NB4 (cell line): Measurements from ENCODE around the gene HS3ST2.
A peak's percentile ranks its signal among the peaks of the same experiment; 100 is the strongest.
"Not testable (repeated sequence)": the region's sequence is repeated elsewhere in the genome, so short reads cannot be mapped to it uniquely, and the experiment has no call there.

Experiments
- DNase-seq: peaks from one replicate; pipeline ENCODE4 v3.0.0; 2010; ENCODE audit warnings: low read depth
- H3K4me3 ChIP-seq: one replicate; pipeline ENCODE4 v1.5.1; 2011; ENCODE audit warnings: mild to moderate bottlenecking, low read depth, low read length, moderate library complexity
- CTCF ChIP-seq: IDR thresholded peaks from one replicate; pipeline ENCODE4 v1.5.1; 2012; ENCODE audit warnings: low read depth, low read length
- MAX ChIP-seq: IDR thresholded peaks from 2 replicates; pipeline ENCODE4 v1.6.1; 2011; ENCODE audit warnings: low read depth, low read length
- MYC ChIP-seq: IDR thresholded peaks from 2 replicates; pipeline ENCODE4 v1.6.1; 2011; ENCODE audit warnings: low read depth, low read length
- POLR2A ChIP-seq: IDR thresholded peaks from 2 replicates; pipeline ENCODE4 v1.6.1; 2011; ENCODE audit warnings: mild to moderate bottlenecking; ENCODE audit not compliant: insufficient read length; ENCODE audit errors: extremely low read depth

Gene HS3ST2

GRCh38 chr16:22897184-22897583 lies 83.2 kb downstream of the HS3ST2 start:
- no peak for DNase-seq
- no peak for TF ChIP-seq POLR2A
- TF ChIP-seq MYC, result no peak
- TF ChIP-seq MAX, result no peak
- TF ChIP-seq CTCF, result no peak

GRCh38 chr16:22898131-22898530 lies 84.2 kb downstream of the HS3ST2 start:
- no peak overlapping the region for H3K4me3 ChIP-seq
- DNase-seq, result no peak
- TF ChIP-seq CTCF (no peak), POLR2A (no peak), MAX (no peak), MYC (no peak)

More at GRCh38 chr16:22897184-22897583, 83.2 kb downstream of the HS3ST2 start:
- H3K4me3 ChIP-seq, result no peak overlapping the region

- peak; percentile 84 for DNase-seq
- no peak overlapping the region for H3K4me3 ChIP-seq
- TF ChIP-seq MAX, result no peak
- TF ChIP-seq MYC, result no peak
- TF ChIP-seq CTCF, result peak; percentile 88
- TF ChIP-seq POLR2A, result no peak
Observed at GRCh38 chr16:22898874-22899348, 84.9 kb downstream of the HS3ST2 start.

GRCh38 chr16:22899567-22899966 lies 85.6 kb downstream of the HS3ST2 start:
- not testable (repeated sequence) for DNase-seq, H3K4me3 ChIP-seq

- no peak for TF ChIP-seq MYC
- no peak for TF ChIP-seq POLR2A
- no peak for TF ChIP-seq MAX
- no peak for TF ChIP-seq CTCF
- no peak overlapping the region for H3K4me3 ChIP-seq
- DNase-seq, result no peak
Observed at GRCh38 chr16:22900863-22901262, 86.9 kb downstream of the HS3ST2 start.

GRCh38 chr16:22901563-22901962 lies 87.6 kb downstream of the HS3ST2 start:
- no peak overlapping the region for H3K4me3 ChIP-seq
- no peak for TF ChIP-seq MYC
- no peak for TF ChIP-seq POLR2A
- no peak for TF ChIP-seq CTCF
- no peak for TF ChIP-seq MAX
- no peak for DNase-seq
